ENCODE data around the gene TMEM131.
"Not testable (repeated sequence)": the region's sequence is repeated elsewhere in the genome, so short reads cannot be mapped to it uniquely, and the experiment has no call there.

The TMEM131 gene

GRCh38 chr2:98028931-98029717 is 33.4 kb upstream of the TMEM131 start:
- H3K4me3 ChIP-seq (ENCODE audit: low read depth, low read length), result no peak overlapping the region
- no peak for DNase-seq (ENCODE audit: low read depth, low spot score)
- in situ Hi-C loops (cut with HindIII; ENCODE audit: low sequenced_read_pairs), result no loop called here
- no peak for TF ChIP-seq CTCF (IDR thresholded peaks at IDR 0.05; ENCODE audit: low read depth, low read length)

GRCh38 chr2:98028101-98028561 is 32.4 kb upstream of the TMEM131 start:
- no peak overlapping the region for H3K4me3 ChIP-seq (ENCODE audit: low read depth, low read length)
- peak; percentile 35 for DNase-seq (ENCODE audit: low read depth, low spot score)
- TF ChIP-seq CTCF (IDR thresholded peaks at IDR 0.05; ENCODE audit: low read depth, low read length), result no peak
- in situ Hi-C loops (cut with HindIII; ENCODE audit: low sequenced_read_pairs), result no loop called here

GRCh38 chr2:98027538-98027937 is 31.8 kb upstream of the TMEM131 start:
- TF ChIP-seq CTCF (IDR thresholded peaks at IDR 0.05; ENCODE audit: low read depth, low read length), result no peak

GRCh38 chr2:98026927-98027522 is 31.3 kb upstream of the TMEM131 start:
- in situ Hi-C loops (cut with HindIII; ENCODE audit: low sequenced_read_pairs), result no loop called here
- H3K4me3 ChIP-seq (ENCODE audit: low read depth, low read length), result no peak overlapping the region
- no peak for DNase-seq (ENCODE audit: low read depth, low spot score)
- no peak for TF ChIP-seq CTCF (IDR thresholded peaks at IDR 0.05; ENCODE audit: low read depth, low read length)

More at GRCh38 chr2:98027538-98027937, 31.8 kb upstream of the TMEM131 start:
- H3K4me3 ChIP-seq (ENCODE audit: low read depth, low read length), result no peak overlapping the region
- no peak for DNase-seq (ENCODE audit: low read depth, low spot score)
- in situ Hi-C loops (cut with HindIII; ENCODE audit: low sequenced_read_pairs), result no loop called here

GRCh38 chr2:98026292-98026691 is 30.5 kb upstream of the TMEM131 start:
- in situ Hi-C loops (cut with HindIII; ENCODE audit: low sequenced_read_pairs), result no loop called here
- no peak for TF ChIP-seq CTCF (IDR thresholded peaks at IDR 0.05; ENCODE audit: low read depth, low read length)
- no peak overlapping the region for H3K4me3 ChIP-seq (ENCODE audit: low read depth, low read length)
- no peak for DNase-seq (ENCODE audit: low read depth, low spot score)

- no peak overlapping the region for H3K4me3 ChIP-seq (ENCODE audit: low read depth, low read length)
- no peak for DNase-seq (ENCODE audit: low read depth, low spot score)
- in situ Hi-C loops (cut with HindIII; ENCODE audit: low sequenced_read_pairs), result no loop called here
- no peak for TF ChIP-seq CTCF (IDR thresholded peaks at IDR 0.05; ENCODE audit: low read depth, low read length)
Measured at GRCh38 chr2:98025481-98026037, 29.8 kb upstream of the TMEM131 start.

GRCh38 chr2:98022067-98022466 is 26.3 kb upstream of the TMEM131 start:
- DNase-seq (ENCODE audit: low read depth, low spot score); H3K4me3 ChIP-seq (ENCODE audit: low read depth, low read length); in situ Hi-C loops (cut with HindIII; ENCODE audit: low sequenced_read_pairs): not testable (repeated sequence)

All from astrocyte of the spinal cord (primary cell).